IMR-90 (cell line): ENCODE data around the gene PCED1B.

Experiments
- CEBPB ChIP-seq: IDR thresholded peaks from 2 replicates; pipeline ENCODE4 v1.6.1; 2012; ENCODE audit warnings: low read depth, low read length, improper control_type of control experiment
- CTCF ChIP-seq: conservative IDR thresholded peaks from 2 replicates; pipeline ENCODE4 v1.5.1; 2012; ENCODE audit warnings: mild to moderate bottlenecking, low read depth, low read length, improper control_type of control experiment
- MAFK ChIP-seq: IDR thresholded peaks from 2 replicates; pipeline ENCODE4 v1.6.1; 2012; ENCODE audit warnings: low read depth, low read length, improper control_type of control experiment
- MAZ ChIP-seq: IDR thresholded peaks from 2 replicates; pipeline ENCODE4 v1.6.1; 2012; ENCODE audit warnings: low read depth, mild to moderate bottlenecking, low read length, improper control_type of control experiment, moderate library complexity, borderline replicate concordance
- MXI1 ChIP-seq: IDR thresholded peaks from 2 replicates; pipeline ENCODE4 v1.6.1; 2012; ENCODE audit warnings: low read depth, mild to moderate bottlenecking, low read length, moderate library complexity, borderline replicate concordance
- POLR2A ChIP-seq: IDR thresholded peaks from 2 replicates; pipeline ENCODE4 v1.6.1; 2012; ENCODE audit warnings: mild to moderate bottlenecking, low read depth, low read length
- RAD21 ChIP-seq: IDR thresholded peaks from 2 replicates; pipeline ENCODE4 v1.6.1; 2012; ENCODE audit warnings: low read length, improper control_type of control experiment
- RFX5 ChIP-seq: IDR thresholded peaks from 2 replicates; pipeline ENCODE4 v1.8.0; 2012; ENCODE audit warnings: low read depth, mild to moderate bottlenecking, low read length, moderate library complexity
- SMC3 ChIP-seq: fragments of 150-350 bp; IDR thresholded peaks from 2 replicates; pipeline ENCODE4 v1.6.1; 2016; ENCODE audit warnings: low read depth, mild to moderate bottlenecking, antibody characterized with exemption, low read length, moderate library complexity
- TF ChIP-seq, protein P1 (sequence below): fragments of 150-350 bp; IDR thresholded peaks from 2 replicates; pipeline ENCODE4 v1.6.1; 2017; ENCODE audit warnings: mild to moderate bottlenecking, antibody characterized with exemption, low read length, low read depth

- TF ChIP-seq CTCF = no peak
- TF ChIP-seq POLR2A = no peak
- TF ChIP-seq RAD21 = no peak
- no peak for TF ChIP-seq SMC3
- no peak for TF ChIP-seq MAZ
- TF ChIP-seq, protein P1, sequence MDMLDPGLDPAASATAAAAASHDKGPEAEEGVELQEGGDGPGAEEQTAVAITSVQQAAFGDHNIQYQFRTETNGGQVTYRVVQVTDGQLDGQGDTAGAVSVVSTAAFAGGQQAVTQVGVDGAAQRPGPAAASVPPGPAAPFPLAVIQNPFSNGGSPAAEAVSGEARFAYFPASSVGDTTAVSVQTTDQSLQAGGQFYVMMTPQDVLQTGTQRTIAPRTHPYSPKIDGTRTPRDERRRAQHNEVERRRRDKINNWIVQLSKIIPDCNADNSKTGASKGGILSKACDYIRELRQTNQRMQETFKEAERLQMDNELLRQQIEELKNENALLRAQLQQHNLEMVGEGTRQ = no peak
- TF ChIP-seq MAFK = no peak
- TF ChIP-seq RFX5 = no peak
- TF ChIP-seq MXI1 = no peak
- no peak for TF ChIP-seq CEBPB
These were observed 106.8 kb downstream of the PCED1B start for GRCh38 chr12:47186246-47186645.
